ENCODE measurements around the gene SPATA46. TPM values are rescaled to one million over a fixed set of nuclear protein-coding genes. Genes with fewer than 3 reads are reported as not detected.

The SPATA46 gene
- total and polyA plus RNA-seq, 9 donors = not detected

DNA sequence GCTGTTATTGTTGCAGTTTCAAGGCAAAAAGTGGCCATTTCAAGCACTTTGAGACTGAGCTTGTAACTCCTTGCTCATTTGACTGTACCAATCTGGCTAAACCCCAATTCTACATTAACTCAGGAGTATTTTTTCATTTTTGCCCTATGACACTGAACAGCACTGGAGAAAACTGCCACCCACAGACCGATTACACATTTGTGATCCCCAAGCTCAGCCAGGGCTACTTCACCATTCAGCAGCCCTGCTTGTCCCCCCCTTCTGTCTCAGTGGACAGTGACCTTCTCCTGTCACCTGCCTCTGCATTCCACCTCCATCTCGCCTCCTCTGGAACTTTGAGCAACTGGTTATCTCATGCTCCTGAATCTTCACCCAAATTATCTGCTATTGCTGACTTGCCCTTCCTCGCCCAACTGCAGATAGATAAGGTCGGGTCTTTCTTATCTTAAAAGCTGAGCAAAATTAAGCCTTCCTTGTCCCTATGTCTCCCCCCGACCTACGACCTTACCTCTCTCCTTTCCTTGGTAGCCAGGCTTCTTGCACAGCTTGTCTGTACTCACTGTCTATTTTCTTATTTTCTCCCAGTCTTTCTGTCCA, 25.3 kb downstream of the SPATA46 start:
- Histone ChIP-seq H3K4me3 (no peak overlapping the region), H3K9me3 (no peaks in the 10 kb centered on the region), H3K4me1 (ENCODE audit: insufficient read depth) (no peaks in the 10 kb centered on the region), H3K27me3 (no peaks in the 10 kb centered on the region), H3K36me3 (no peaks in the 10 kb centered on the region), H3K27ac (no peak overlapping the region)
- WGBS, 3 donors = 78 to 87% (median 81%) methylated on average over 6 of the region's 6 CpGs
- no peak for DNase-seq
- TF ChIP-seq, protein P1, sequence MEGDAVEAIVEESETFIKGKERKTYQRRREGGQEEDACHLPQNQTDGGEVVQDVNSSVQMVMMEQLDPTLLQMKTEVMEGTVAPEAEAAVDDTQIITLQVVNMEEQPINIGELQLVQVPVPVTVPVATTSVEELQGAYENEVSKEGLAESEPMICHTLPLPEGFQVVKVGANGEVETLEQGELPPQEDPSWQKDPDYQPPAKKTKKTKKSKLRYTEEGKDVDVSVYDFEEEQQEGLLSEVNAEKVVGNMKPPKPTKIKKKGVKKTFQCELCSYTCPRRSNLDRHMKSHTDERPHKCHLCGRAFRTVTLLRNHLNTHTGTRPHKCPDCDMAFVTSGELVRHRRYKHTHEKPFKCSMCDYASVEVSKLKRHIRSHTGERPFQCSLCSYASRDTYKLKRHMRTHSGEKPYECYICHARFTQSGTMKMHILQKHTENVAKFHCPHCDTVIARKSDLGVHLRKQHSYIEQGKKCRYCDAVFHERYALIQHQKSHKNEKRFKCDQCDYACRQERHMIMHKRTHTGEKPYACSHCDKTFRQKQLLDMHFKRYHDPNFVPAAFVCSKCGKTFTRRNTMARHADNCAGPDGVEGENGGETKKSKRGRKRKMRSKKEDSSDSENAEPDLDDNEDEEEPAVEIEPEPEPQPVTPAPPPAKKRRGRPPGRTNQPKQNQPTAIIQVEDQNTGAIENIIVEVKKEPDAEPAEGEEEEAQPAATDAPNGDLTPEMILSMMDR (IDR thresholded peaks at IDR 0.05) = no peak
- intact Hi-C loops (cut with DNase I) = no loop called here

DNA sequence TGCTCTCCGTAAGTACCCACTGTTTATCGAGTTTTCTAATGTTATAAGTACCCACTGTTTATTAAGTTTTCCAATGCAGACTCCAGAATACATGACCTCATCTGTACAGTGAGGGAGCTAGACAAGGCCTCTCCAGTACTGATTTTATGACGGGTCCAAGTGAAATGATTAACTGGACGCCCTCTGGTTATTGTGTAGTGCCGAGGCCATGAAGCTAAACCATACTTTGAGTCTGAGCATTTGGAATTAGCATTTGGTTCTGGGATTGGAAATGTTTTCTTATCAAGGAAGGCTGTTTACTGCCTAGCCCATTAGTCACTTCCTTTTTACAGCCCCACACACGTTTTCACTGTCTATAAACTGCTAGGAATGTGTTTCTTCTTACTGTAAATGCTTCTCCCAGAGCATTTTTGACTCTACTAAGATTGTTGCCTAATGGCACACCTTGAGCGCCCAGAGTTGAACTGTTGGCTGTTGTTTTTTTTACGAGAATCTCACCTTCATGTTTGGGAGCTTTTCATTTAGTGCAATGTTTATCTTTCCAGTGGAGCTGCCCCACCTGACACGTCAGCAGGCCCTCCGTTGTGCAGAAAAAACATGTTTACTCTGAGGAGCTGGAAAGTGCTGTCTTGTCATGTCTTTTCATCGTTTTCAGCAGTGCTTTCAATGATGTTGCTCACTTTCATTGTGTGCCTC, 26.9 kb downstream of the SPATA46 start:
- Histone ChIP-seq H3K9me3 (no peaks in the 10 kb centered on the region), H3K4me3 (no peak overlapping the region), H3K36me3 (no peaks in the 10 kb centered on the region), H3K27me3 (no peaks in the 10 kb centered on the region), H3K27ac (no peak overlapping the region), H3K4me1 (ENCODE audit: insufficient read depth) (no peaks in the 10 kb centered on the region)
- DNase-seq = no peak
- TF ChIP-seq EP300 (IDR thresholded peaks at IDR 0.05) = no peak
- no peak for TF ChIP-seq POLR2A (IDR thresholded peaks at IDR 0.05)
- TF ChIP-seq, protein P1 (IDR thresholded peaks at IDR 0.05) = no peak
- WGBS, 3 donors = 42 to 48% (median 47%) methylated on average over 11 of the region's 11 CpGs
- intact Hi-C loops (cut with DNase I) = no loop called here

DNA sequence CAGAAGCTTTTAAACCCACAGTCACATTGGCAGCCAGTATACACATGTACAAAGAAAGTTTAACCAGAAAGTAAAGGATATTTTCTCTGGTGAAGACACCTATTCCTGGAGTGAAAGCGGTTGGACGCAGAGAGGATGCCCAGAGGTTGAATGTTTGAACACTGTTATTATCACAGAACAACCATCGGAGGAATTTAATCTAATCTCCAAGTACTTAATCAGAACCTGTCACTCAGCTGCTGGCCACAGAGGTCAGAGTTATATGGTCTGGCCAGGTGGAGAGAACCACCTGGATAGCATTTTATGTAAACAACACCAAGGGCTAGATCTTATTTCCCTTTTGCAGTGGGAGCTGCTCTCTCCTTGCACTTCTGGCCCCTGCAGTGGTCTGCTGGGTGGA, 29.4 kb downstream of the SPATA46 start:
- Histone ChIP-seq H3K36me3 (no peaks in the 10 kb centered on the region), H3K27ac (no peak overlapping the region), H3K27me3 (no peaks in the 10 kb centered on the region), H3K4me3 (no peak overlapping the region), H3K4me1 (ENCODE audit: insufficient read depth) (no peaks in the 10 kb centered on the region), H3K9me3 (no peaks in the 10 kb centered on the region)
- no peak for TF ChIP-seq EP300 (IDR thresholded peaks at IDR 0.05)
- TF ChIP-seq POLR2A (IDR thresholded peaks at IDR 0.05) = no peak
- TF ChIP-seq, protein P1 (IDR thresholded peaks at IDR 0.05) = no peak
- intact Hi-C loops (cut with DNase I) = no loop called here
- 64 to 65% (median 65%) methylated on average over 3 of the region's 3 CpGs for WGBS, 3 donors
- DNase-seq = no peak

DNA sequence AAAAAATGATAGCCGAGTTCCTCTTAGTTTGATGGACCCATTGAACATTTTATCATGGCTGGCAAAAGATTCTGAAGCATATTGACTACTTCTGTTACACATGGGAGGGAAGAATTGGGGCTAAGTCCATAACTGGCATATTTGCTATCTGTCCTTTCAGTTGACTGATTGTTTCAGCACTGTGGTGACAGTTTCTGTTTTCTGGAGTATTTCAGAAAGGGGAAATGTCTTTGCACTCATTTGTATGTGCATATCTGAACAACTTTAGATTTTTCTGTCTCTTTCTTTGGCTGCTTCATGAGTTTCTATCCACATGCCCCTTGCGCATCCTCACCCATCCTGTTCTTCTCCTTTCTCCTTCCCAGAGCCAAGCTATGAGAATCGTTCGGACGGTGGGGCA, 33.2 kb downstream of the SPATA46 start:
- H3K27ac ChIP-seq = no peak overlapping the region
- no peak for DNase-seq
- 91 to 94% (median 93%) methylated on average over 5 of the region's 5 CpGs for WGBS, 3 donors
- H3K4me1 ChIP-seq (ENCODE audit: insufficient read depth) = no peaks in the 10 kb centered on the region
- no peaks in the 10 kb centered on the region for H3K9me3 ChIP-seq
- H3K36me3 ChIP-seq = no peaks in the 10 kb centered on the region
- intact Hi-C loops (cut with DNase I) = no loop called here
- H3K4me3 ChIP-seq = no peak overlapping the region
- H3K27me3 ChIP-seq = no peaks in the 10 kb centered on the region
- TF ChIP-seq POLR2A (IDR thresholded peaks at IDR 0.05) (no peak), EP300 (IDR thresholded peaks at IDR 0.05) (no peak)
- TF ChIP-seq, protein P1 (IDR thresholded peaks at IDR 0.05) = no peak
